ENCODE data around the gene GNAI3. TPM values are rescaled to one million over a fixed set of nuclear protein-coding genes. Genes with fewer than 3 reads are reported as not detected.

GNAI3 gene
- total and polyA plus RNA-seq, 2 of the 8 experiments (the other 6 are each of a cell fraction or from before 2014, with no cell fraction given), result 4.0 to 9.8 TPM

GRCh38 chr1:109652402-109652801 is 104.0 kb downstream of the GNAI3 start:
- no peaks in the 10 kb centered on the region for H3K79me2 ChIP-seq (ENCODE audit: control insufficient read depth in 1 of 2, insufficient read depth in 2 of 2, low read length in 2 of 2)
- peaks cover 0 to 5% (median 4%) of the 10 kb centered on the region in 4 experiments; a peak in 6 of 7 replicates for H3K27me3 ChIP-seq (replicated peaks in 1 of 4; ENCODE audit: control insufficient read depth in 3 of 4, extremely low read depth in 1 of 4, insufficient read depth in 3 of 4, low read length in 3 of 4)
- H4K20me1 ChIP-seq (replicated peaks in 1 of 2; ENCODE audit: control insufficient read depth in 1 of 2, insufficient read depth in 2 of 2, low read length in 2 of 2), result no peaks in the 10 kb centered on the region
- 0 out of 7 replicates have a peak, but pooled peaks cover 0 to 3% (median 0%) of the 10 kb centered on the region in 4 experiments for H3K4me1 ChIP-seq (replicated peaks in 1 of 4; ENCODE audit: control insufficient read depth in 3 of 4, insufficient read depth in 4 of 4, low read length in 3 of 4)
- H2BK15ac ChIP-seq (ENCODE audit: low read length), result no peak overlapping the region
- H3K9me3 ChIP-seq (ENCODE audit: insufficient read depth in 2 of 2, low read depth in 1 of 2, low read length in 1 of 2), result no peaks in the 10 kb centered on the region
- no peak overlapping the region for H2BK12ac ChIP-seq (ENCODE audit: low read depth, low read length)
- H3K27ac ChIP-seq (ENCODE audit: low read depth, low read length), result no peak overlapping the region
- CTCF ChIA-PET (ENCODE audit: partially characterized antibody), result interaction anchor here (0.6 to 11.8 kb wide), 9 partner anchors 12 to 121 kb away, joined by 3 to 185 read pairs (median 3); partner anchors contain the start of gene GSTM1
- TF ChIP-seq CTBP2 (IDR thresholded peaks at IDR 0.05; ENCODE audit: borderline replicate concordance, insufficient read depth, insufficient read length, low read length) (no peak), RAD21 (IDR thresholded peaks at IDR 0.05 in 1 of 2, conservative IDR thresholded peaks at IDR 0.05 in 1 of 2; ENCODE audit: low read depth in 2 of 2, low read length in 2 of 2) (no peak), ASH2L (IDR thresholded peaks at IDR 0.05; ENCODE audit: low read length) (no peak), TBP (IDR thresholded peaks at IDR 0.05; ENCODE audit: low read depth, low read length) (no peak), RXRA (IDR thresholded peaks at IDR 0.05; ENCODE audit: insufficient read depth, low read depth, low read length) (no peak), SUZ12 (IDR thresholded peaks at IDR 0.05; ENCODE audit: low read length) (no peak), KDM1A (IDR thresholded peaks at IDR 0.05; ENCODE audit: borderline replicate concordance, low read length) (no peak)
- TF ChIP-seq, protein P1, sequence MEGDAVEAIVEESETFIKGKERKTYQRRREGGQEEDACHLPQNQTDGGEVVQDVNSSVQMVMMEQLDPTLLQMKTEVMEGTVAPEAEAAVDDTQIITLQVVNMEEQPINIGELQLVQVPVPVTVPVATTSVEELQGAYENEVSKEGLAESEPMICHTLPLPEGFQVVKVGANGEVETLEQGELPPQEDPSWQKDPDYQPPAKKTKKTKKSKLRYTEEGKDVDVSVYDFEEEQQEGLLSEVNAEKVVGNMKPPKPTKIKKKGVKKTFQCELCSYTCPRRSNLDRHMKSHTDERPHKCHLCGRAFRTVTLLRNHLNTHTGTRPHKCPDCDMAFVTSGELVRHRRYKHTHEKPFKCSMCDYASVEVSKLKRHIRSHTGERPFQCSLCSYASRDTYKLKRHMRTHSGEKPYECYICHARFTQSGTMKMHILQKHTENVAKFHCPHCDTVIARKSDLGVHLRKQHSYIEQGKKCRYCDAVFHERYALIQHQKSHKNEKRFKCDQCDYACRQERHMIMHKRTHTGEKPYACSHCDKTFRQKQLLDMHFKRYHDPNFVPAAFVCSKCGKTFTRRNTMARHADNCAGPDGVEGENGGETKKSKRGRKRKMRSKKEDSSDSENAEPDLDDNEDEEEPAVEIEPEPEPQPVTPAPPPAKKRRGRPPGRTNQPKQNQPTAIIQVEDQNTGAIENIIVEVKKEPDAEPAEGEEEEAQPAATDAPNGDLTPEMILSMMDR (IDR thresholded peaks at IDR 0.05; ENCODE audit: control extremely low read depth in 1 of 3, insufficient read depth in 1 of 3, low read depth in 1 of 3, low read length in 3 of 3), result no peak
- H3K18ac ChIP-seq (ENCODE audit: extremely low read depth, low read length), result no peak overlapping the region
- H4K5ac ChIP-seq (ENCODE audit: insufficient read length, low read depth, low read length), result no peak overlapping the region
- no peak overlapping the region for H4K91ac ChIP-seq (replicated peaks; ENCODE audit: insufficient read length, low read length)
- H2AFZ ChIP-seq (ENCODE audit: low read length), result no peak overlapping the region
- H3K36me3 ChIP-seq (ENCODE audit: control insufficient read depth in 2 of 4, insufficient read depth in 4 of 4, low read length in 3 of 4), result no peaks in the 10 kb centered on the region
- no peak overlapping the region for H3K4ac ChIP-seq (replicated peaks; ENCODE audit: insufficient read length, low read depth, low read length)
- DNase-seq (ENCODE audit: low read depth in 1 of 2, low spot score in 2 of 2) (no peak), FAIRE-seq (no peak)
- H2BK120ac ChIP-seq (replicated peaks; ENCODE audit: low read depth, low read length), result no peak overlapping the region
- no peak overlapping the region for H3K23ac ChIP-seq (ENCODE audit: insufficient read length)
- no peak overlapping the region for H3K14ac ChIP-seq (ENCODE audit: insufficient read length)
- H3K4me2 ChIP-seq (ENCODE audit: insufficient read depth in 1 of 2, low read depth in 2 of 2, low read length in 2 of 2), result no peak overlapping the region
- no peak overlapping the region for H3K4me3 ChIP-seq (ENCODE audit: extremely low read depth in 1 of 4, insufficient read depth in 2 of 4, low read depth in 3 of 4, low read length in 4 of 4)
- no peak overlapping the region for H2AK5ac ChIP-seq (ENCODE audit: low read depth, low read length)
- H2BK5ac ChIP-seq (ENCODE audit: low read depth, low read length), result no peak overlapping the region
- POLR2A ChIA-PET (ENCODE audit: partially characterized antibody), result interaction anchor here (1.4 to 2.2 kb wide), 2 partner anchors 8 to 10 kb away, joined by 4 to 6 read pairs; no protein-coding TSS in a partner anchor
- H4K8ac ChIP-seq (ENCODE audit: extremely low read depth, insufficient read depth, low read length), result no peak overlapping the region
- no peak overlapping the region for H2BK20ac ChIP-seq (ENCODE audit: low read length)
- H3K23me2 ChIP-seq (ENCODE audit: low read depth, low read length), result peaks cover 9% of the 10 kb centered on the region
- no peaks in the 10 kb centered on the region for H3K79me1 ChIP-seq (ENCODE audit: low read depth, low read length)
- H3K9ac ChIP-seq (replicated peaks in 1 of 4; ENCODE audit: extremely low read depth in 1 of 4, low read depth in 3 of 4, low read length in 3 of 4), result no peak overlapping the region
- WGBS, 2 experiments (ENCODE audit: extremely low coverage in 1 of 2, insufficient coverage in 1 of 2, insufficient read length in 1 of 2, insufficient replicate concordance in 2 of 2, low coverage in 1 of 2, low lambda C conversion rate in 2 of 2, missing lambda C conversion rate in 1 of 2), result 88% methylated on average over 2 of the region's 2 CpGs; no CpG with 5 or more reads in 1 of the 2 experiments
- no peak overlapping the region for H3K56ac ChIP-seq (replicated peaks; ENCODE audit: insufficient read length, low read depth, low read length)

All from H1 (cell line).